Measurements from ENCODE around the gene MTERF2. TPM values are rescaled to one million over a fixed set of nuclear protein-coding genes. Genes with fewer than 3 reads are reported as not detected.
"Not testable (repeated sequence)": the region's sequence is repeated elsewhere in the genome, so short reads cannot be mapped to it uniquely, and the experiment has no call there.

Gene MTERF2
- total and polyA plus RNA-seq, 8 donors, result 9.9 to 42.8 (median 14.3) TPM

GRCh38 chr12:107031061-107031460 is 44.1 kb upstream of the MTERF2 start:
- WGBS, 2 donors, result 46 to 54% methylated on average over 2 of the region's 2 CpGs
- no peak overlapping the region for H3K27ac ChIP-seq
- H3K9me3 ChIP-seq, result no peaks in the 10 kb centered on the region
- H3K36me3 ChIP-seq, result no peaks in the 10 kb centered on the region
- H3K27me3 ChIP-seq, result no peaks in the 10 kb centered on the region
- no peak overlapping the region for H3K4me3 ChIP-seq
- FAIRE-seq, result no peak
- intact Hi-C loops (cut with DNase I), result no loop called here
- TF ChIP-seq CTCF (IDR thresholded peaks at IDR 0.05), result no peak
- peaks cover 29 to 55% (median 44%) of the 10 kb centered on the region in 3 donors for H3K4me1 ChIP-seq
- no peak for DNase-seq
- no peak for ATAC-seq

GRCh38 chr12:107029081-107029480 is 42.1 kb upstream of the MTERF2 start:
- Histone ChIP-seq H3K27me3 (no peaks in the 10 kb centered on the region), H3K4me3 (no peak overlapping the region), H3K36me3 (no peaks in the 10 kb centered on the region), H3K4me1 (peaks cover 29 to 56% (median 54%) of the 10 kb centered on the region in 3 donors), H3K27ac (peak overlapping the region in 2 of 4 donors; percentile 30 to 92), H3K9me3 (no peaks in the 10 kb centered on the region)
- DNase-seq, result no peak
- WGBS, 2 donors, result 78 to 85% methylated on average over 7 of the region's 7 CpGs
- no peak for ATAC-seq
- no peak for FAIRE-seq
- TF ChIP-seq CTCF (IDR thresholded peaks at IDR 0.05), result no peak
- intact Hi-C loops (cut with DNase I), result no loop called here

- intact Hi-C loops (cut with DNase I), result no loop called here
- DNase-seq, result peak in 2 of 6 donors; percentile 47 to 48
- no peak for TF ChIP-seq CTCF (IDR thresholded peaks at IDR 0.05)
- no peak overlapping the region for H3K4me3 ChIP-seq
- H3K27me3 ChIP-seq, result no peaks in the 10 kb centered on the region
- peak overlapping the region; percentile 84 to 94 (median 90) for H3K27ac ChIP-seq
- ATAC-seq, result peak; percentile 92 to 97 (median 95)
- peaks cover 29 to 60% (median 54%) of the 10 kb centered on the region in 3 donors for H3K4me1 ChIP-seq
- peak; percentile 99 for FAIRE-seq
- no peaks in the 10 kb centered on the region for H3K9me3 ChIP-seq
- no peaks in the 10 kb centered on the region for H3K36me3 ChIP-seq
- 1 to 5% methylated on average over 2 of the region's 2 CpGs for WGBS, 2 donors
These were observed 40.7 kb upstream of the MTERF2 start for GRCh38 chr12:107027636-107028053.

- intact Hi-C loops (cut with DNase I), result no loop called here
- H3K27ac ChIP-seq, result peak overlapping the region; percentile 84 to 94 (median 90)
- no peak for FAIRE-seq
- peak; percentile 16 to 38 (median 30) for ATAC-seq
- peaks cover 29 to 60% (median 57%) of the 10 kb centered on the region in 3 donors for H3K4me1 ChIP-seq
- H3K9me3 ChIP-seq, result no peaks in the 10 kb centered on the region
- TF ChIP-seq CTCF (IDR thresholded peaks at IDR 0.05), result no peak
- no peaks in the 10 kb centered on the region for H3K27me3 ChIP-seq
- 15 to 16% methylated on average over 4 of the region's 4 CpGs for WGBS, 2 donors
- no peak overlapping the region for H3K4me3 ChIP-seq
- no peak for DNase-seq
- H3K36me3 ChIP-seq, result no peaks in the 10 kb centered on the region
These were observed 40.1 kb upstream of the MTERF2 start for GRCh38 chr12:107026806-107027635.

GRCh38 chr12:107026356-107026755 is 39.4 kb upstream of the MTERF2 start:
- H3K4me3 ChIP-seq; DNase-seq; H3K27me3 ChIP-seq; H3K9me3 ChIP-seq; H3K36me3 ChIP-seq; FAIRE-seq; intact Hi-C loops (cut with DNase I): not testable (repeated sequence)
- peak in 1 of 4 donors; percentile 8 for ATAC-seq
- H3K27ac ChIP-seq, result peak overlapping the region; percentile 84 to 94 (median 90)
- peaks cover 29 to 60% (median 57%) of the 10 kb centered on the region in 3 donors for H3K4me1 ChIP-seq

Measured in pancreas (tissue), 10 donors.